ENCODE measurements around the gene NOL8. TPM values are rescaled to one million over a fixed set of nuclear protein-coding genes. Genes with fewer than 3 reads are reported as not detected.

The NOL8 gene
- polyA plus RNA-seq, 1 experiment, result 8.8 TPM

DNA sequence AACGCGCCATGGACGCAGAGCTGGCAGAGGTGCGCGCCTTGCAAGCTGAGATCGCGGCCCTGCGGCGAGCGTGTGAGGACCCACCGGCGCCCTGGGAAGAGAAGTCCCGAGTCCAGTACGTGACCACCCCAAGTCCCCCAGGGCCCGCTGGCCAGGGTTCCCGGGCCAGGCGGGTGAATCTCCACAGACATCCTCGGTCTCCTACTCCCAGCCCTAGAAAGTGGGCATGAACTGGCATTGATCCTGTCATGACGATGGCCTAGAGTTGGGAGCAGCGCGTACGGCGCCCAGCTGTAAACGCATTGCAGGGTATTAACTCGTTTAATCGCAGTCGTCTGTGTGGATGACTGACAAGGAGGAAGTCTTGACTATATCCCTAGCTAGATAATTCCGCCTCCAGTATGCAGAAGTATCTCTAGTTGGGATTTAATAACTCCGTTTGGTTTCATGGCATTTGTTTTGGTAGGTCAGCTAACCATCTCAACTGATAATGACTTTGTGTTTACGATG is 896 bp upstream of the NOL8 start:
- ChIA-PET POLR2A (no interaction called here), CTCF (interaction anchor here (1.1 to 2.9 kb wide), 8 partner anchors 9 to 465 kb away, joined by 3 to 19 read pairs (median 6); no protein-coding TSS in a partner anchor)
- Histone ChIP-seq H3K36me3 (ENCODE audit: control insufficient read depth, insufficient read depth, low read length) (no peaks in the 10 kb centered on the region; the same call in 1 of the 2 replicates), H3K4me3 (ENCODE audit: low read depth, low read length) (peak overlapping the region; percentile 64), H3K27me3 (ENCODE audit: control insufficient read depth, insufficient read depth, low read length) (no peaks in the 10 kb centered on the region)
- TF ChIP-seq, protein P1, sequence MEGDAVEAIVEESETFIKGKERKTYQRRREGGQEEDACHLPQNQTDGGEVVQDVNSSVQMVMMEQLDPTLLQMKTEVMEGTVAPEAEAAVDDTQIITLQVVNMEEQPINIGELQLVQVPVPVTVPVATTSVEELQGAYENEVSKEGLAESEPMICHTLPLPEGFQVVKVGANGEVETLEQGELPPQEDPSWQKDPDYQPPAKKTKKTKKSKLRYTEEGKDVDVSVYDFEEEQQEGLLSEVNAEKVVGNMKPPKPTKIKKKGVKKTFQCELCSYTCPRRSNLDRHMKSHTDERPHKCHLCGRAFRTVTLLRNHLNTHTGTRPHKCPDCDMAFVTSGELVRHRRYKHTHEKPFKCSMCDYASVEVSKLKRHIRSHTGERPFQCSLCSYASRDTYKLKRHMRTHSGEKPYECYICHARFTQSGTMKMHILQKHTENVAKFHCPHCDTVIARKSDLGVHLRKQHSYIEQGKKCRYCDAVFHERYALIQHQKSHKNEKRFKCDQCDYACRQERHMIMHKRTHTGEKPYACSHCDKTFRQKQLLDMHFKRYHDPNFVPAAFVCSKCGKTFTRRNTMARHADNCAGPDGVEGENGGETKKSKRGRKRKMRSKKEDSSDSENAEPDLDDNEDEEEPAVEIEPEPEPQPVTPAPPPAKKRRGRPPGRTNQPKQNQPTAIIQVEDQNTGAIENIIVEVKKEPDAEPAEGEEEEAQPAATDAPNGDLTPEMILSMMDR (IDR thresholded peaks at IDR 0.05; ENCODE audit: insufficient read depth, low read depth, low read length), result no peak
- no peak for DNase-seq (ENCODE audit: low read depth)

DNA sequence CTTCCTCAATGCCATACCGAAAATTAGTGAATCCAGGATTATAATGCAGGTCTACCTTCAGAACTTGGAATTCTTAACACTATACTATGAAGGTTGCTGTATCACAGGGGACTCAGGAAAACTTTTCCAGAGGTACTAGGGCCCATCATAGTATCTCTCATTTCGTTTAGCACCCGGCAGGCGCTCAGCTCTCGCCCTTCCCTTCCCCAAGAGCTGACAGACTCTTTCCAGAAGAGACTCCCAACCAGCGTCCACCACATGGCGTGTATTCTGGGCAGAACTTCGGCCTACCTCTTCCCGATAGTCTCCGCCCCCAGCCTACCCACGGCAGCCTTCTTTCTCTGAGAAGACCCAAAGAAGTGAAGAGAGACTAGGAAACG is 271 bp downstream of the NOL8 start:
- CTCF ChIA-PET, result interaction anchor here (1.1 to 2.9 kb wide), 5 partner anchors 100 to 466 kb away, joined by 3 to 19 read pairs (median 8); no protein-coding TSS in a partner anchor

DNA sequence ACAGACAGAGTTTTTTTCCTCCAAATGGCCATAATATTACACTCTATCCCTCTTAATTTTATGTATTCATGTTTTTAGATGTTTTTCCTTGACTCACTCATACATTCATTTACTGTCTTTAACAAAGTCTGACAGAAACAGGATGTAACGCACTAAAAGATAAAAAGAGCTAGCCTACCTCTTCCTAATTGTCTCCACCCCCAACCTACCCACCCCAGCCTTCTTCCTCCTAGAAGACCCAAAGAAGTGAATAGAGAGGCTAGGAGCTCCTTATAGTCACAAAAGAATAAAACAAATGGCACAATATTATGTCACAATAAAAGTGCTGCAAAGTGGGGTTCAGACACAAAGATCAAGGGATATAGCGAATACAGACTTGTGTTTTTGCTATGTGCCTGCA is 719 bp downstream of the NOL8 start:
- TF ChIP-seq, protein P1 (IDR thresholded peaks at IDR 0.05; ENCODE audit: insufficient read depth, low read depth, low read length), result no peak
- ChIA-PET POLR2A (no interaction called here), CTCF (interaction anchor here (1.4 to 2.9 kb wide), 4 partner anchors 114 to 467 kb away, joined by 4 to 19 read pairs (median 12); no protein-coding TSS in a partner anchor)
- DNase-seq (ENCODE audit: low read depth), result no peak
- Histone ChIP-seq H3K4me3 (ENCODE audit: low read depth, low read length) (peak overlapping the region; percentile 64), H3K27me3 (ENCODE audit: control insufficient read depth, insufficient read depth, low read length) (no peaks in the 10 kb centered on the region), H3K36me3 (ENCODE audit: control insufficient read depth, insufficient read depth, low read length) (peaks cover 6% of the 10 kb centered on the region)

More for the DNA sequence above, 271 bp downstream of the NOL8 start:
- DNase-seq (ENCODE audit: low read depth), result no peak
- peak overlapping the region; percentile 64 for H3K4me3 ChIP-seq (ENCODE audit: low read depth, low read length)
- POLR2A ChIA-PET, result interaction anchor here (0.6 kb wide), 1 partner anchor 236 kb away, joined by 3 read pairs; no protein-coding TSS in a partner anchor
- no peaks in the 10 kb centered on the region for H3K27me3 ChIP-seq (ENCODE audit: control insufficient read depth, insufficient read depth, low read length)
- TF ChIP-seq, protein P1 (IDR thresholded peaks at IDR 0.05; ENCODE audit: insufficient read depth, low read depth, low read length), result no peak
- H3K36me3 ChIP-seq (ENCODE audit: control insufficient read depth, insufficient read depth, low read length), result peaks cover 3% of the 10 kb centered on the region

DNA sequence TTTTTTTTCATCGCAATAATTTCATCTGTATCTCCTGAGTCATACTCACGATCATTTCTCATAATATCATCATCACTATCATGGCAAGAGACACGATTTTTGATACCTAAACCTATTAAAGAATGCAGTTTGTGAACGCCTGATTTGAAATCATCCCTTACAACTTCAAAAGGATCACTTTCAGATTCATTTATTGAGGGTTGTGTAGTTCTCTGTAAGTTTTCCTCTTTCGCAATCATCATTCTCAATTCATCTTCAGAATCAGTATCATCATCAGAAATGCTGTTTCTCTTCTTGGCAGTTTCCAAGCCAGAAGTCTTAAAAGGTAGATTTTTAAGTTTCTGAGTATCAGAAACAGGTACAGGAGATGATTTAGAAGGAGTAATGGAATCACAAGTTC is 9.7 kb downstream of the NOL8 start:
- POLR2A ChIA-PET, result no interaction called here
- Histone ChIP-seq H3K4me3 (ENCODE audit: low read depth, low read length) (no peak overlapping the region), H3K36me3 (ENCODE audit: control insufficient read depth, insufficient read depth, low read length) (peaks cover 10% of the 10 kb centered on the region), H3K27me3 (ENCODE audit: control insufficient read depth, insufficient read depth, low read length) (no peaks in the 10 kb centered on the region)
- DNase-seq (ENCODE audit: low read depth), result no peak
- CTCF ChIA-PET, result no interaction called here
- TF ChIP-seq, protein P1 (IDR thresholded peaks at IDR 0.05; ENCODE audit: insufficient read depth, low read depth, low read length), result no peak

DNA sequence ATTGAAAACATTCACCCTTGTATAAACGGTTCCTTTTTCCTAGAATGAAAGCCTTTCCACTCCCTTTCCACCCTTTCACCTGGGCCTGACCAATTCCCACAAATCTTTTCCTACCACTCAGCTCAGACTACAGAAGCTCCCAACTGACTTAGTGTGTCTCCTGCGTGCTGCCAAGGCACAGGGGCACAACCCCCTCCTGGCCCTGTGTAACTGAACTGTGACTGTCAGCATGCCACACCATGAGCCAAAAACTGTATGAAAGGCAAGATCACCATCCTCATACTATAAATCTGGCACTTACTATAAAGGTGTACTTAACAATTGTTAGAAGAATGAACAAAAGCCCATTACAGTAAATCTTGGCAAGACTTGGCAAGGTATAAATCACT is 11.5 kb downstream of the NOL8 start:
- DNase-seq (ENCODE audit: low read depth), result no peak
- no peaks in the 10 kb centered on the region for H3K27me3 ChIP-seq (ENCODE audit: control insufficient read depth, insufficient read depth, low read length)
- CTCF ChIA-PET, result interaction anchor here (0.9 to 1.4 kb wide), 2 partner anchors 11 to 126 kb away, joined by 3 read pairs; no protein-coding TSS in a partner anchor
- H3K4me3 ChIP-seq (ENCODE audit: low read depth, low read length), result no peak overlapping the region
- TF ChIP-seq, protein P1 (IDR thresholded peaks at IDR 0.05; ENCODE audit: insufficient read depth, low read depth, low read length), result no peak
- peaks cover 9% of the 10 kb centered on the region for H3K36me3 ChIP-seq (ENCODE audit: control insufficient read depth, insufficient read depth, low read length)
- POLR2A ChIA-PET, result no interaction called here

Measured in BJ (cell line).